ENCODE results near the gene PACRG. TPM values are rescaled to one million over a fixed set of nuclear protein-coding genes. Genes with fewer than 3 reads are reported as not detected.

Gene PACRG
- total and polyA plus RNA-seq, 2 experiments from 2014 or later = not detected

- Histone ChIP-seq H3K9me2 (ENCODE audit: insufficient read depth) (no peaks in the 10 kb centered on the region), H4K20me1 (ENCODE audit: insufficient read depth) (no peaks in the 10 kb centered on the region), H3K4me2 (ENCODE audit: unreplicated experiment) (no peak overlapping the region), H3K79me2 (ENCODE audit: insufficient read depth) (no peaks in the 10 kb centered on the region), H3K4me1 (ENCODE audit: insufficient read depth) (no peaks in the 10 kb centered on the region), H3K27me3 (replicated peaks; ENCODE audit: insufficient read depth) (no peaks in the 10 kb centered on the region), H3K9ac (no peak overlapping the region), H3F3A (ENCODE audit: insufficient read depth) (no peaks in the 10 kb centered on the region), H3K36me3 (ENCODE audit: low read depth) (no peaks in the 10 kb centered on the region), H3K27ac (no peak overlapping the region), H2AFZ (no peak overlapping the region), H3K9me3 (ENCODE audit: low read depth) (no peaks in the 10 kb centered on the region), H3K4me3 (no peak overlapping the region)
- in situ Hi-C loops (cut with MboI) = loop anchor here (25.0 kb wide), 1 partner anchor 784 kb away; no protein-coding TSS in a partner anchor
- WGBS, 2 experiments (ENCODE audit: low coverage in 1 of 2, low lambda C conversion rate in 2 of 2, missing lambda C conversion rate in 2 of 2) = 78 to 82% methylated on average over 11 of the region's 11 CpGs
- no peak for DNase-seq
- TF ChIP-seq EZH2phosphoT487 (IDR thresholded peaks at IDR 0.05; ENCODE audit: insufficient read depth, low read depth) (no peak), EZH2 (IDR thresholded peaks at IDR 0.05; ENCODE audit: insufficient read depth, poor library complexity, severe bottlenecking) (no peak)
Measured at GRCh38 chr6:163177892-163178420, 450.2 kb downstream of the PACRG start.

- Histone ChIP-seq H3K4me2 (ENCODE audit: unreplicated experiment) (no peak overlapping the region), H3K79me2 (ENCODE audit: insufficient read depth) (no peaks in the 10 kb centered on the region), H3K27ac (no peak overlapping the region), H3K9me2 (ENCODE audit: insufficient read depth) (no peaks in the 10 kb centered on the region), H3K9ac (no peak overlapping the region), H3F3A (ENCODE audit: insufficient read depth) (no peaks in the 10 kb centered on the region), H3K4me1 (ENCODE audit: insufficient read depth) (no peaks in the 10 kb centered on the region), H3K36me3 (ENCODE audit: low read depth) (no peaks in the 10 kb centered on the region), H3K4me3 (no peak overlapping the region), H4K20me1 (ENCODE audit: insufficient read depth) (no peaks in the 10 kb centered on the region), H3K9me3 (ENCODE audit: low read depth) (no peaks in the 10 kb centered on the region), H2AFZ (no peak overlapping the region), H3K27me3 (replicated peaks; ENCODE audit: insufficient read depth) (no peaks in the 10 kb centered on the region)
- no peak for DNase-seq
- TF ChIP-seq EZH2 (IDR thresholded peaks at IDR 0.05; ENCODE audit: insufficient read depth, poor library complexity, severe bottlenecking) = no peak
- no peak for TF ChIP-seq EZH2phosphoT487 (IDR thresholded peaks at IDR 0.05; ENCODE audit: insufficient read depth, low read depth)
- in situ Hi-C loops (cut with MboI) = loop anchor here (25.0 kb wide), 1 partner anchor 783 kb away; no protein-coding TSS in a partner anchor
- WGBS, 2 experiments (ENCODE audit: low coverage in 1 of 2, low lambda C conversion rate in 2 of 2, missing lambda C conversion rate in 2 of 2) = 82 to 85% methylated on average over 9 of the region's 9 CpGs
Measured at GRCh38 chr6:163179061-163179460, 451.3 kb downstream of the PACRG start.

- no peak for DNase-seq
- Histone ChIP-seq H3K4me2 (ENCODE audit: unreplicated experiment) (no peak overlapping the region), H3K4me1 (ENCODE audit: insufficient read depth) (no peaks in the 10 kb centered on the region), H2AFZ (no peak overlapping the region), H3K9me3 (ENCODE audit: low read depth) (no peaks in the 10 kb centered on the region), H3K9me2 (ENCODE audit: insufficient read depth) (no peaks in the 10 kb centered on the region), H4K20me1 (ENCODE audit: insufficient read depth) (no peaks in the 10 kb centered on the region), H3K79me2 (ENCODE audit: insufficient read depth) (no peaks in the 10 kb centered on the region), H3K9ac (no peak overlapping the region), H3F3A (ENCODE audit: insufficient read depth) (no peaks in the 10 kb centered on the region), H3K27ac (no peak overlapping the region), H3K4me3 (no peak overlapping the region), H3K36me3 (ENCODE audit: low read depth) (no peaks in the 10 kb centered on the region), H3K27me3 (replicated peaks; ENCODE audit: insufficient read depth) (no peaks in the 10 kb centered on the region)
- TF ChIP-seq EZH2phosphoT487 (IDR thresholded peaks at IDR 0.05; ENCODE audit: insufficient read depth, low read depth) = no peak
- no peak for TF ChIP-seq EZH2 (IDR thresholded peaks at IDR 0.05; ENCODE audit: insufficient read depth, poor library complexity, severe bottlenecking)
- in situ Hi-C loops (cut with MboI) = loop anchor here (25.0 kb wide), 1 partner anchor 783 kb away; no protein-coding TSS in a partner anchor
- 67 to 87% methylated on average over 7 of the region's 7 CpGs for WGBS, 2 experiments (ENCODE audit: low coverage in 1 of 2, low lambda C conversion rate in 2 of 2, missing lambda C conversion rate in 2 of 2)
Measured at GRCh38 chr6:163179721-163180120, 451.9 kb downstream of the PACRG start.

- no peak overlapping the region; the same call in 1 of the 2 replicates for H3K4me3 ChIP-seq
- no peak overlapping the region for H3K9ac ChIP-seq
- 41 to 47% methylated on average over 15 to 17 of the region's 17 CpGs for WGBS, 2 experiments (ENCODE audit: low coverage in 1 of 2, low lambda C conversion rate in 2 of 2, missing lambda C conversion rate in 2 of 2)
- H3K27me3 ChIP-seq (replicated peaks; ENCODE audit: insufficient read depth) = no peaks in the 10 kb centered on the region
- H3K4me1 ChIP-seq (ENCODE audit: insufficient read depth) = no peaks in the 10 kb centered on the region
- H3F3A ChIP-seq (ENCODE audit: insufficient read depth) = no peaks in the 10 kb centered on the region
- peak; percentile 68 for DNase-seq
- in situ Hi-C loops (cut with MboI) = loop anchor here (25.0 kb wide), 1 partner anchor 781 kb away; no protein-coding TSS in a partner anchor
- H4K20me1 ChIP-seq (ENCODE audit: insufficient read depth) = no peaks in the 10 kb centered on the region
- H2AFZ ChIP-seq = peak overlapping the region; percentile 50
- H3K79me2 ChIP-seq (ENCODE audit: insufficient read depth) = no peaks in the 10 kb centered on the region
- TF ChIP-seq EZH2 (IDR thresholded peaks at IDR 0.05; ENCODE audit: insufficient read depth, poor library complexity, severe bottlenecking) (no peak), EZH2phosphoT487 (IDR thresholded peaks at IDR 0.05; ENCODE audit: insufficient read depth, low read depth) (no peak)
- H3K36me3 ChIP-seq (ENCODE audit: low read depth) = no peaks in the 10 kb centered on the region
- no peak overlapping the region for H3K4me2 ChIP-seq (ENCODE audit: unreplicated experiment)
- no peaks in the 10 kb centered on the region for H3K9me2 ChIP-seq (ENCODE audit: insufficient read depth)
- no peaks in the 10 kb centered on the region for H3K9me3 ChIP-seq (ENCODE audit: low read depth)
- H3K27ac ChIP-seq = no peak overlapping the region
Measured at GRCh38 chr6:163180874-163181541, 453.2 kb downstream of the PACRG start.
